ENCODE measurements around the gene NALCN.

Gene NALCN

DNA sequence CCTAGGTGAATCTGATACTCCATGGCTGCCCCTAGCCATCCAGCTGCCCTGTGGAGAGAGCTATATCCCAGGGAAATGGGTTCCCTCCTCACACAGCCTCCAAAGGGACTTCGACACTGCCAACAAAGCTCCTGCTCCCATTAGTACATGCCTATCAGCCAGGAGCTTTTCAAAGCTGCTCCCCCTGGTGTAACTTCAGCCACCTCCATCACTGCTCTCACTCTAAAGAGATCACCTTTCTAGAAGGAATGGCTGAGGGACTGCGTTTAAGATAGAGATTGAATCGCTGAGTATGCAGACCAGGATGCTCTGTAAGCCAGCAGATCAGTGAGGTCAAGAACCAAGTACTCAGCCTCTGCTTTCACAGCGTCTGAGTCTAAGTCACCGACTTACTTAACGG lies 213.7 kb downstream of the NALCN start:
- no peak for DNase-seq

DNA sequence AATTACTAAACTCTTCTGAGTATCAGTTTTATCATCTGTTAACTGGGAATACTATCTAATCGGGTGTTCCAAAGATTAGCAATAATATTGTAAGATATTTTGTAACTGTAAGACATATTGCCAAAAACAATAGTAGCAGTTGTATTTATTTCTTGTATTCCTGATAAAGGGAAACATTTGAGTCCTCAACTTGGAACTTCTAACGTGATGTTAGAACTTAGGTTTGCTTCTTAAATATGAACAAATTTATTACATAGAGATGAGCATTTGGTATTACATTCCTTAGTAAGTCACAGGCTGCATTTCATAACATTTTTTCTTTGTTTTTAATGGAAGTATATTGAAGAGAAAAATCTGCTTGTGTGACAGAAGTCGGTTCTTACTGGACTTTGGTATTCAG lies 225.3 kb downstream of the NALCN start:
- DNase-seq = no peak

DNA sequence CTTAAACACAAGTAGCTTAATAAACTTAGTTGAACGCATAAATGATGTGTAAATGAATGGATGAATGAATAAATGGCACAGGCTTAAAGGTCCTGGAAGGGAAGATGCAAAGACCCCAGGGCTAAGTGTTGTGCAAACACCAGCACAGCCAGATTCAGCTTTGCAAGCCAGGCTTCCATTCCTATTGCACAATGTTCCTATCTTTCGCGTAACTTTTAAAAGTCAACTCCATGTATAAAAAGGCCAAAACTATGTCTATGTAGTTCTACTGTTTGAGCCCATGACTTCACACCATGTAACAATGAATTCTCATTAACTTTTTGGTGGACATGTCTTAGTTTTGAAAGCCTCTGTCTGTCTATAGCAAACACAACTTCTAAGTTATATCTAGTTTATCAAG lies 226.0 kb downstream of the NALCN start:
- no peak for DNase-seq

- no peak for DNase-seq
These were observed 230.7 kb downstream of the NALCN start for GRCh38 chr13:101185606-101186005.

GRCh38 chr13:101181076-101181685 lies 235.1 kb downstream of the NALCN start:
- no peak for DNase-seq

DNA sequence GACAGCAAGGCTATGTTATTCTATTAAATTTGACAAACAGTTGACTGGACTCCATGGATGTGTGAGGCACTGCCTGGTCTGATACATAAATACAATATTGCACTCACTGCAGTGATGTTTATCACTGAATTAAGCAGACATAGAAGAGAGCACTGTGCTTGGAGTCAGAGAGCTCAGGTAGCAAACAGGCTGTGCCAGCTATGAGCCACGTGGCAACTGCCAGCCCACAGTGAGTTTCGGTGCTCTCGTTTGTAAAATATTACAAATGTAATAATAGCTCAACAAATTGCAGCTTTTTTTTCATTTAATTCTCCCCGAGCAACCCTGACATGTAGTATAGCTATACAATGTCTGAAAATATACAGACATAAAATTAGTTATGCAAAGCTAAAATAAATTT lies 237.3 kb downstream of the NALCN start:
- no peak for DNase-seq

GRCh38 chr13:101178406-101178805 lies 237.9 kb downstream of the NALCN start:
- no peak for DNase-seq

DNA sequence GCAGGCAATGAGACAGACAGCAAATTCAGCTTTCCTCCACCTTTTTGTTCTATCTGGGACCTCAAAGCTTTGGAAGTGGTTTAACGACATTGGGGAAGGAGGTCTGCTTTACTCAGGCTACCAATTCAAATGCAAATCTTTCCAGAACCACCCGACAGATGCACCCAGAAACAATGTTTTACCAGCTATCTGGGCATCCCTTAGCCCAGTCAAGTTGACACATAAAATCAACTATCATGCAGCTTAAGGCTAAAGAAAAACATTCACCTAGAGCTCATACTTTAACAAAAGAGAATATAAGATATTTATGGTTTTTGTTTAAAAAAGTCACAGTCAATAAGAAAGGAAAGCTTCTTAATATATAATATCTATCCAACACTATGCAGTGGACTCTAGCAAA lies 246.0 kb downstream of the NALCN start:
- no peak for DNase-seq

DNA sequence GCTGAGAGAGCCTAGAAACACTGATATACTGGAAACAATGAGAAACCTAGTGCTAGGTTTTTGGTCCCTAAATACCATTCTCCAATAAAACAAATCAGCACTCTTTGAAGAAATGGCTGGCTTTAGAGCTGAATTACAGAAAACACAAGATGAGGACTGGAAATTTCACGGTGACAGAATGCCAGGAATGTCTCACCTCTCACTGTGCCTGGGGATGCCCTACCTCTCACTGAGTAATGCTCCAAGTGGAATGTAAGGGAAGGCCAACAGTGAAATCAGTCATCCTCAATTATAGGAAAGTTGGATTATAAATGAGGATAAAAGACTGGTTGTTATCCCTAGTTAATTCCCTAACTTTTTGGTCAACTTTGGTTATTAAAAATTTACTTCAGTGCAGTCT lies 259.0 kb downstream of the NALCN start:
- DNase-seq = peak; percentile 56

DNA sequence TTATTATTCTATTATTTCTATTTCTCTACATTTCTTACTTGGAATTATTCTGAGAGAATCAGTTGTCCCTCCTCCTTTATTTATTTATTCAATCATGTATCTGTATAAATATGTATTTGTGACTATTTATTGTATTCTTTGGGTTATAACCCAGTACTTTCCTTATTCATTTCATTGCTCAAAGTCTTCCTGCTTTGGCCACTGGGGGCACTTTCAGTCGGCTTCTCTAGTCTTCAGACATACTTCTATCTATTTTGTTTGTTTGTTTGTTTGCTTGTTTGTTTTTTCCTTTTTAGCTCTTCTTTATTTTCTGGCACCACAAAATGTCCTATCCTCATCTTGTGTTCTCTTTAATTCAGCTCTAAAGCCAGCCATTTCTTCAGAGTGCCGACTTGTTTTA lies 260.4 kb downstream of the NALCN start:
- DNase-seq = no peak

GRCh38 chr13:101152184-101152583 lies 264.1 kb downstream of the NALCN start:
- DNase-seq = no peak

DNA sequence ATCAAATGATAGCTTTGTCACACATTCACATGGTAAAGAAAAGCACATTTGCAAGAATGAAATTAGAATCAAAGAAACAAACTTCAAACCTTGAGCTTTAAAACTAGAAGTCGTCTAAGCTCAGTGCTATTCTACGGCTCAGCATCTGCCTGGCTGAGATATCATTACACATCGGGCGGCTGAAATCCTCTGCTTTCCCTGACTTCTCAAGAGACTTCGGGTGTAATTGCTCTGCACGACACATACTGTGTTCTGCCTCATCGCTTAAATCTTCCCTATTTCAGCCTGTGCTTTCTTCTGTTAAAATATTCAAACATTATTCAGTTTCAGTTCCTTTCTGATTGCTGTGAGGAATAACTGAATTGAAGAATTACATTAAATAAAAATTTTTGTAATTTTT lies 265.3 kb downstream of the NALCN start:
- peak; percentile 45 for DNase-seq

DNA sequence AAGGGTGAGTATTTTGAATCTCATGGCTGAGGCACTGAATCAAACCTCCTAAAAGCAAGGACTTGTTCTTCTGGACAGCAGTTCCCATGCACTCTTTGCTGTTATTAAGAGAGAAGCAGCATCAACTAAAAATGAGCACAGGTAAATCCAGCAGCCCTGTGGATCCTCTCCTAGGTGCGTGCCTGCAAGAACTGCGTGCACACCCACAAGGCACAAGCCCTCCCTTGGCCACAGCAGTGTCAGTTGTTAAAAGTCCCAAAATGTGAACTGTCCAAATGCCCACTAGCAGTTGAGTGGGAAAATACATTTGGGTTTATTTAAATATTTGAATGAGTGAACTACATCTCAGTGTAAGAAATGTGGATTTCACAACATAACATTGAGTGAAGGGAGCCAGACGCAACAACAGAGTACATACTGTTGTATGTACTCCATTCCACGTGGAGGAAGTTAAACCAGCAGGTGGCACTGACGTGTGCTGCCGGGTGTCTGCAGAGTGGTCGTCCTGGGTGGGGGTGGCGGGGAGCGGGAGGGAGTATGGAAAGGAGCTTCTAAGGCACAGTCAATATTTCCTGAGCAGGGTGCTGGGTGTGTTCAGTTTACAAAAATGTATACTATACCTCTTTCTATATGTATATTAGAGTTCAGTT lies 266.4 kb downstream of the NALCN start:
- DNase-seq = peak; percentile 72

- DNase-seq = peak; percentile 27
These were observed 270.0 kb downstream of the NALCN start for GRCh38 chr13:101146101-101146898.

DNA sequence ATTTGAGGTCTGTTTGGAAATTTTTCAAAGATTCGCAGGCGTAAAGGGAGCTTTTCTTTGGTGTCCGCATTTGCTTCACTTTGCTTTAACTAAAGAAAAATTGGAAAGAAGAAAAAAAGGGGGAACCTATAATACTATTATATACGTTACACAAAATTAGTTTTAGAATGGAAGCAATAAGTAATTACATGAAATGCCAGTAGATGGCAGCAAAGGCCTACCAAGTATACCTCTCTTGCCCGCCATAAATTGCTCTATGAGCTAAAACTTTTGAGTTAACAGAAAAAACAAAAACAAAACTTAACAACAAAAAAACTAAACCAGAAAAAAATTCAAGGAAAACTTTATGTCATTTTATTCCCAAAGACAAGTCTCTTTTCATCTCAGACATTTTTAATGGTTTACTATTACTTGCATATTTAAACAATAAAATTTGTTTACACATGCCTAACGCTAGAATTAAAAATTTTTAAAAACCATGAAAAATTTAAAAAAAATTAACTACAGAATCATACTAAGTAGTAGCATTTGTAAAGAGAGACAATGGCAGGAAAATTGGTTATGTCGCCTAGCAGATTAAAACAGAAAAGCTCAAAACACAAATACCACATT lies 271.4 kb downstream of the NALCN start:
- peak; percentile 59 for DNase-seq

DNA sequence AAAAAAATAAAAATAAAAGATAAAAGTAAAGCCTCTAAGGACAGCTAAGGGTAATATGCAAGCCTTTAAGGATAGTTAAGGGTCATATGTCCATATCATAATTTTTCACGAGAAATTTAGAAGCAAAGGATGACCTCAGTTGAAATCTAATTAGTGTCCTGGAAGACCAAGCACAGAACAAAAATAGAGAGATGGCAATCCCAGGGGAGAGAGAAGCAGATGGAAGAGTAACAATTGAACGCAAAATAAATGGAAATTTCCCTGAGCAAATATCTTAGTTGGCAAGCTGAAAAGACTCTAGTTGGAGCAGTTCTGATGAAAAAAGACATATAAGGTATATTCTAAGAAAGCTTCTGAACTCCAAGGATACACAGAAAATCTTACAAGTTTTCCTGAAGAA lies 275.4 kb downstream of the NALCN start:
- DNase-seq = no peak

DNA sequence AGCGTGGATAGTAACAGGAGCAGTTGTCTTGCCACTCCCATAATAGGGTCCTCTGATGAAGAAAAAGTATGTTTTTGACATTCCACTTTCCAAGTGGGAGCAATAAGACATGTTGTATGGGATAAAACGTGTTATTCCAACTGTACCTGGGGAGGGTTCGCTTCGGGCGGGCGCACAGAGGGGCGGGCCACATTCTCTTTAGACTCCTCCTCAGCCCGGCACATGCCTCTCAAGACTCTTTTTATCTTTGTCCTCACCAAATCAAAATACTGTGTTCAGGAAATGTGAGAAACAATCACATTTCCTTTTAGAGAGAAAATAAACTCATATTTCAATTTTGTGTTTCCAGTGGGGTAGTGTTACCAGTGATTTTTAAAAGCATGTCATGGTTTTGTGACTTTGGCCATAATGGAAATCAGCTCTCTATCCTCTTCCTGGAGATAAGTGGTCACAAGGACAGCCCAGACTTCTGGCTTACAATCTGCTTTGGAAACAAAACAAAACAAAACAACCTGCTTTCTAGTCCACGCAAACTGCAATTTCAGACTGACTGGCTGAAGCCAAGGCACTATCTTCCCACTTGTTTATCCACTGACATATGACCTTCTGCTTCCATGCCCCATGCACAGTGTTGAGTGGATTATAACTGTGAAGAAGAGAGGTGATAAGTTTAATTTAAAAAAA lies 276.1 kb downstream of the NALCN start:
- DNase-seq = no peak

- no peak for DNase-seq
These were observed 277.2 kb downstream of the NALCN start for GRCh38 chr13:101139081-101139480.

- peak; percentile 57 for DNase-seq
These were observed 288.5 kb downstream of the NALCN start for GRCh38 chr13:101127741-101128353.

GRCh38 chr13:101123028-101123427 lies 293.3 kb downstream of the NALCN start:
- no peak for DNase-seq

DNA sequence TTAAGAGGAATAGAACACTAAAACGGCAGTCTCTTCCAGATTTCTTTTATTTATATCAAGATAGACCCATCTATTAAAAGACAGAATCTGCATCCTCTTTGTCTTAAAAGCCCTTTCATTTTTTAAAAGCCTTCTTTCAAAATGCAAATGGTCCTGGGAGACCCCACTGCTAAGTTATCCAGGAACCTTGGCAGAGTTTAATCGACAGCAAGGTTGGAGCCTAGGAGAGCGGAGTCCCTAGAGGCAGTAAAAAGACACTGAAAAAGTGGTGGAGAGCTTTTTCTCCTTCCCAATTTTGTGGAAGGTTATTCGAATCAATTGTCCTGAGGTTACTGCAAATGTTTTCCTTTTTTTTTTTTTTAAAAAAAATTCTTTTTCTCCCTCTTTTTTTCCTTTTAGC lies 294.7 kb downstream of the NALCN start:
- DNase-seq = no peak

DNA sequence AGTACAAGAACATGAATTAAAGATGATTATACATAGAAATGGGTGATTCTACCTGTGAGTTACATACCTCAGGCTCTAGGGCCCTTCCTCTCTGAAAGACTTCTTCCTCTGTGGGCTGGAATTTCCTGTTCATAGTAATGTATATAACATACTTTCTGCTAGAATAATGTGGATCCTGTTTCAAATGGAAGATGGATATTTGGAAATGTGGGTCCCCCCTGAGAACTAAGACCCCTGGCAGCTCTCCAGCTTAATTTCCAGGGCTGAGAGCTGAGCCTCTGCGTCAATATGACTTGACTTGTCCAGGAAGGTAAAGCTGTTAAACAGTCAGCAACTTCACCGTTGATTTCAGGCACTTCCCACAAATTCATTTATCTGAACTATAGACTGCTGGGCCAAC lies 296.3 kb downstream of the NALCN start:
- DNase-seq = no peak

All from fibroblast of skin of scalp (primary cell).